ENCODE results near the gene ISL2.

ISL2 gene

DNA sequence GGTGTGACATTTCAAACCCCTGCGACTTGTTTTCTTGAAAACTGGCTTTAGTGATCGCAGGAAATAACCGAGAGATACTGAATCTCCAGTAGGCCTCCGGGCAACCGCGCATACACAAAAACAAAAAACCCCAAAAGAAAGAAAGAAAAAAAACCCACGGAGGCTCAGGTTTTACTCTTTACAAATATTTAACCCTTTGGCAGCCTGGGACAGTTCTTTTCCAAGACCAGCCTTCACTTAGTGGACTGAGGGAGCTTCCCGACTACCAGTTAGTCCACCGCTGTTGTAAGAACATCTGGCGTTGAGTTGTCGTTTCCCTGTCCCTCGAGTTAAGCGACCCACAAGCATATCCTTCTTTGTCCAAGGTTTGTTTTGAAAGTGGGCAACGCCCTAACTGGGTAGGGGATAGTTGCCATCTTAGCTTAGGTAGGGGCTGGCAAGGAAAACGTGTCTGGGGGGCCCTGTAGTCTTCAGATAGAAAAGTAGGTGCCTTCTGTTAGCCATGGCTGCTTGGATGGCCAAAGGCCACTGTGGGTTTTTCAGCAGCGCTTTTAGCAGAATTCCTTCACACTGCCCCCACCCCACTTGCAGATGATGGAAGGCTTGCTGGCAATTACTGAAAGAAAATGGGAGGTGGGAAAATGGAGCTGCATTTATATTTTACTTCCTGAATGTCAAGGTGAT is 6.9 kb downstream of the ISL2 start:
- no peak for DNase-seq

GRCh38 chr15:76344893-76345582 is 8.5 kb downstream of the ISL2 start:
- no peak for DNase-seq

DNA sequence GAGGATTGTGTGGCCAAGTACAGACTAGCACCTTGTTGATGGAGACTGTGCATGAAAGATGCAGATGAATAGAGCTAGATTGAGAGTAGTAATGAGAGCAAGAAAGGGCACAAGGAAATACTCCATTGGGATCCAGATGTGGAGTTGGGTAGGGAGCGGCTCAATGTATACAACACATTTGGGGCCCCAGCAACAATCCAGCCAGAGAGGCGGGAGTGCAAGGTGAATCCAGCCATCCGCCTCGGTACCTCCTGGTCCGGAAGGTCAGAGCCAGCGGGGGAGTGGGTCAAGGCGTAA is 9.0 kb downstream of the ISL2 start:
- DNase-seq, result no peak

DNA sequence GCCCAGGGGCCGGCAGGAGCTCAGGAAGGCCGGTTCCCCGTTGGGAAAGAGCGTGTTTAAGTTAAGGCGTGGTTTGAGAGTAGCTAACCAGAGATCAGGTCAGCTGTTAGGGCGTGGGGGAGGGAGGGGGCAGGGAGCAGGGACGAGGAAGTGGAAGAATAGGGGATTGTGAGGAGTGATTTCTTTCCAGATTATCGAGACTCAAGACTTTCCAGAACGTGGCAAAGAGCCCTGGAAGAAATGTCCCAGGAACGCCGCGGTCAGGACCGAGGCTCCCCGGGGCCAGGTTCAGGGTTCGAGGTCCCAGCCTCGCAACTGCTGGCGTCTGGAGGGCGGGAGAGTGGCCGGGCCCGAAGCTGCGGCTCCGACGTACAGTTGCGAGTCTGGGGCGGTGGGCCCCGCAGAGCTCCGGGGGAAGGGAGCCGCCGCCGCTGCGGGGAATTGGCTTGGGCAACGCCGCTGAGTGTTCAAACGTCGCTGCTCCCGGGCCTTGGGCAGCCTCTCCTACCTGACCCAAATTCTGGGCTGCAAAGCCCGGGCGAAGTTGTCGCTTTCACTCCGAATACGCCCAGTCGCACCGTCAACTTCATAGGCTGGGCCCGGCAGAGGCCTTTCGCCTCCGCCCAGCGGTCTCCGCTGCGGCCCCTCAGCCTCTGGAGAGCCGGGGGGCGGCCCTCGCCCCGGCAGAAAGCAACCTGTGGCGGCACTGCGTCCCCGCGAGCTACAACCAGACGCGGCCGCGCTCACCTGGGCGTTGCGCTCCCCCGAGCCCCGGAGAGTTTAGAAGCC is 9.5 kb downstream of the ISL2 start:
- no peak for DNase-seq

- no peak for DNase-seq
These were observed 10.3 kb downstream of the ISL2 start for GRCh38 chr15:76346669-76347481.

DNA sequence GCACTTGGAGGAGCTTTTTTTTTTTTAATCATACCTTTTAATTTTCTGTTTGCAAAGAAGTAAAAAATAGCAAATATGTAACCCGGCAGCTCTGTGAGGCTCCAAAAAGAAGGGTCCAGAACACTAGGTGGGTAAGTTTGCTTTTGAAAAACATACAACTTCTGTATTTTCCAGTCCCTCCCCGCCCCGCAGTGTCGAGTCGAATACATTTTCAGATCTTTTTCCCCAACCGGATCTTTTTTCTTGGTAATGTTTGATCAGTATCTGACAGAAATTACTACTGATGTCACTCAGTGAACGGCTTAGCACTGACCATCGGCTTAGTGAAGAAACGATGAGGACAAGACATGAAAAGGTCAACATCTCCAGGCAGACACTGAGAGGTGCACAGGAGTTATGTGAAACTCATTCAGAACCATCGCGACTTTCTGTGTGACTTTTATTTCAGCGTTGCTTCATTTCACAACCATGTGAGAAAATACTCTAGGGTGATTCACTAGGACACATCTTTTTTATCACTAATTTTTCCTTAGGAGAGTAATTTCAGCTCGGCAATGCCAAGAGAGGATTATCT is 11.0 kb downstream of the ISL2 start:
- DNase-seq, result no peak

- DNase-seq, result no peak
These were observed 12.9 kb downstream of the ISL2 start for GRCh38 chr15:76349301-76350070.

GRCh38 chr15:76353023-76353577 is 16.5 kb downstream of the ISL2 start:
- no peak for DNase-seq

GRCh38 chr15:76353903-76354302 is 17.3 kb downstream of the ISL2 start:
- no peak for DNase-seq

GRCh38 chr15:76354823-76355440 is 18.4 kb downstream of the ISL2 start:
- no peak for DNase-seq

GRCh38 chr15:76358453-76358852 is 21.9 kb downstream of the ISL2 start:
- DNase-seq, result no peak

DNA sequence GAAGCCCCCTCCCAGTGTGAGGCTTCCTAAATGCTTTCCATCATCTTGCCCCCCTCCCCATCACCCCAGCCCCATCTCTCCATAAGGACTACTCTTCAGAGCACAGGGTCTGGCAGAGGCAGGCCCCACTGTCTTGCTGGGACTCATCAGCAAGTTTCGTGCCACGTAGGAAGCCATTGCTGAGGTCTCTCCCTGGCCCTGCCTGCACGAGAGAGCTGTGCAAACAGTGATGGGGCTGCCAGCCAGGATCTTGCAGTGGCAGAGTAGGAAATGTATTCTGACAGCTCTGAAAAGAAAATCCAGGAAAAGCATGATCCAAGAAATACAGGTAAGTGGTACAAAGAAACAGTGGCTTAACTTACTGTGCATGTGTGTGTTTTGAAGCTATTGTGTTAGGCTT is 22.6 kb downstream of the ISL2 start:
- DNase-seq, result no peak

- DNase-seq, result no peak
These were observed 23.8 kb downstream of the ISL2 start for GRCh38 chr15:76360416-76360815.

DNA sequence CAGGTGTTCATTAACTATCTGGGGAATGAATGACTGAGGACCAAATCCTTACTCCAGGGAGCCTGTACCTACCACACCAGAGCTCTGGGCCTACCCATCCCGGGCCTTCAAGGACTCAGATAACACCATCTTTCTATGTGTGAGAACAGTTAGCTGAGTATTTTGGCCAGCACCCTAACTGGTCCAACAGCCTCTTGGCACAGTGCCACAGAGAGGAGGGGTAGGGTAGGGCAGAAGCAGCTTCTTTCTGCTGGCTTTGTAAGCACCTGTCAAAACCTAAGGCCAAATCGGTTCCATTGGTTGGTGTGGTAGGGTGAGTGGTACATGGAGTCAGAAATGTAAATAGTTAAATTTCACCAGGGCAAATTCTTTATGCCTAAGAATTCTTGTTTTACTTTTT is 26.7 kb downstream of the ISL2 start:
- no peak for DNase-seq

DNA sequence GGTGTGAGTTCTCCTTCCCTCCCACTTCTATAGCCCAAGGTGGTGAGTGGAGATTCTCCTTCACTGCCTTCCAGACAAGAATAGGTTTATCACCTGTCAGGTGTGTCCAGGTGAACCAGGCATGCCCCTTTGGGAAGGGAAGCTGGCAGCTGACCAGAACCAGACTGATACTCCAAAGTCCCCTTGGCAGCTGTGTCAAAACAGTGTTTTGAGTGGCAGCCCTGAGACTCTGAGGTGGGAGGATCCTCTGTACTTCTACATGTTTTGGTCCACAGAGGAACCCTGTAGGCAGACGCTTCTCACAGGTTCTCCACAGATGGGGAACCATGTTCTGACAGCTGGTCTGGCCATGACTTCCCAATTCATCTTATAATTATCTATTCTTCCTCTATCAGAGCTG is 30.1 kb downstream of the ISL2 start:
- DNase-seq, result no peak

GRCh38 chr15:76368122-76368621 is 31.6 kb downstream of the ISL2 start:
- no peak for DNase-seq

- DNase-seq, result no peak
These were observed 39.5 kb downstream of the ISL2 start for GRCh38 chr15:76376029-76376428.

- no peak for DNase-seq
These were observed 40.2 kb downstream of the ISL2 start for GRCh38 chr15:76376816-76377215.

DNA sequence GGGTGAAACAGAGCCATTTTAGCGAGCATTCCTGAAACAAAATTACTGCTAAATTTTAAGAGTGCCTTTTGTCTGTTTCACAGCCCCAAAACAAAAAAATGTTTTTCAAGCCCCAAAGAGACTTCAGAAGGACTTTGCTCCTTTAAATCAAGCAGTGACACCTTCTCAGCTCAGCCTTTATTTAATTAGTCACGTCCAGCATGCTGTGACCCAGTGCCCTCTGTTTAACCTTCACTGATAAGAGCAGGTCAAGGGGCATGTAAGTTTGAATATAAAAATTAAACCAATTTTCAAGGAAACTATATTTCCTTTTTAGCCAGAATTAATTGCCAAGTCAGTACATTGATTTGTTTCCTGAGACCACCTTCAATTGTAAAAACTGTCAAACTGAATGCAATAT is 40.6 kb downstream of the ISL2 start:
- no peak for DNase-seq

DNA sequence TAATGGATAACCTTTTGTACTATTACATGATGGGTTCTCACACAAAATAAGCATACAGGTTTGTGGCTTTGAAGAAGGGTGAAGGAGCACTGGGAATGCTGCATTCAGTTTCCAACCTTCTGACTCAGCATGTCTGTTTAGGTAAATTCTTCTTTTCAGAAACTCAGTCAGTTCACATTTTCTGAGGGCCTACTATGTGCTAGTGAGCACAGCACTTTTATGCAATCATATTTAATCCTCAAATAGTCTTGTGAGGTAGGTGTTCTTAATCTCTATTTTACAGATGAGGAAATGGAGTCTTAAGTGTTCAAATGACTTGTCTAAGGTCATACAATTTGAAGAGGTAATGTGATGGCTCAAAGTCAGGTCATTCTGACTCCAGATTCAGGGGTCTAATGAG is 41.2 kb downstream of the ISL2 start:
- no peak for DNase-seq

DNA sequence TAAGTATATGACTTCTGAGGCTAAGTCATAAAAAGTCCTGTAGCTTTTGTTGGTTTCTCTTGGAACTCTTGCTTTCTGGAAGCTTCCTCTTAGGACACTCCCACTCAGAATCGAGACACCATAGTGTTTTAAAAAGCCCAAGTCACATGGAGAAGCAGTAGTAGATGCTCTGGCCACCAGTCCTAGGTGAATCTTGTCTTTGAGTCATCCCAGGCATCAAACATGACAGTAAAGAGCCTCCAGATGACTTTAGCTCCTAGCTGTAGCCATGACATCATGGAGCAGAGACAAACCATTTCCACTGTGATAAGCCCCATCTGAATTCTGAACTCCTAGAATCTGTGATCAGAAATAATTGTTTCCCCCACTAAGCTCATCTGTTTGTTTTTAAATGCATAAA is 42.1 kb downstream of the ISL2 start:
- DNase-seq, result no peak

All from cortex of kidney (tissue), 1 donor.